H1 (cell line): ENCODE data around the gene FHAD1. TPM values are rescaled to one million over a fixed set of nuclear protein-coding genes. Genes with fewer than 3 reads are reported as not detected.

Source experiments
- CTCF ChIA-PET: fragments of 300-600 bp; sonication (Branson Sonifier 250); formaldehyde crosslinking; loops from one replicate; lab custom pipeline; 2021; ENCODE audit not compliant: partially characterized antibody; lab: Charles Lee
- POLR2A ChIA-PET: fragments of 300-600 bp; sonication (Branson Sonifier 250); formaldehyde crosslinking; loops from one replicate; lab custom pipeline; 2021; ENCODE audit warnings: inconsistent platforms; ENCODE audit not compliant: partially characterized antibody; lab: Charles Lee
- DNase-seq, 2 experiments: peaks; one replicate each; pipeline versions ENCODE4 v3.0.0 to v3.0.0-alpha.2; 2010 to 2022; ENCODE audit warnings: low spot score in 2 of 2, low read depth in 1 of 2, mixed read lengths in 1 of 2
- FAIRE-seq: peaks from 2 replicates; lab custom pipeline; 2011; peaks lifted over from hg19 to GRCh38; lab: Jason Lieb, UNC
- H2AFZ ChIP-seq: 2 replicates; pipeline ENCODE4 v1.8.1; 2012; ENCODE audit warnings: low read length, inconsistent platforms
- H2AK5ac ChIP-seq: 2 replicates; pipeline ENCODE4 v1.6.1; 2013; ENCODE audit warnings: low read depth, low read length
- H2BK120ac ChIP-seq: replicated peaks from 2 replicates; pipeline ENCODE3; 2013; ENCODE audit warnings: low read depth, low read length, inconsistent platforms
- H2BK12ac ChIP-seq: 2 replicates; pipeline ENCODE4 v1.6.1; 2013; ENCODE audit warnings: low read depth, low read length
- H2BK15ac ChIP-seq: 2 replicates; pipeline ENCODE4 v1.6.1; 2013; ENCODE audit warnings: low read length
- H2BK20ac ChIP-seq: 2 replicates; pipeline ENCODE4 v1.6.1; 2013; ENCODE audit warnings: low read length
- H2BK5ac ChIP-seq: 2 replicates; pipeline ENCODE4 v1.6.1; 2013; ENCODE audit warnings: low read depth, low read length
- H3K14ac ChIP-seq: 2 replicates; pipeline ENCODE4 v1.6.1; 2013; ENCODE audit warnings: inconsistent platforms; ENCODE audit not compliant: insufficient read length
- H3K18ac ChIP-seq: 2 replicates; pipeline ENCODE4 v1.6.1; 2013; ENCODE audit warnings: low read length; ENCODE audit errors: extremely low read depth
- H3K23ac ChIP-seq: 2 replicates; pipeline ENCODE4 v1.6.1; 2013; ENCODE audit warnings: inconsistent platforms; ENCODE audit not compliant: insufficient read length
- H3K23me2 ChIP-seq: 2 replicates; pipeline ENCODE4 v1.6.1; 2013; ENCODE audit warnings: low read depth, low read length
- H3K27ac ChIP-seq: 2 replicates; pipeline ENCODE4 v1.6.1; 2011; ENCODE audit warnings: low read depth, low read length, inconsistent platforms
- H3K27me3 ChIP-seq, 4 experiments: replicated peaks in 1 of 4; 1 replicate in 1 of 4; 2 replicates in 3 of 4; pipeline versions ENCODE4 v1.6.1 to v1.8.1; 2011 to 2013; ENCODE audit warnings: low read length in 3 of 4, mild to moderate bottlenecking in 3 of 4, inconsistent platforms in 2 of 4, mixed read lengths in 2 of 4, moderate library complexity in 1 of 4; ENCODE audit not compliant: control insufficient read depth in 3 of 4, insufficient read depth in 3 of 4; ENCODE audit errors: extremely low read depth in 1 of 4
- H3K36me3 ChIP-seq, 4 experiments: 2 replicates each; pipeline versions ENCODE4 v1.6.1 to v1.8.1; 2011 to 2013; ENCODE audit warnings: mild to moderate bottlenecking in 4 of 4, low read length in 3 of 4, moderate library complexity in 2 of 4, control low read depth in 1 of 4, inconsistent platforms in 1 of 4; ENCODE audit not compliant: insufficient read depth in 4 of 4, control insufficient read depth in 2 of 4
- H3K4ac ChIP-seq: replicated peaks from 2 replicates; pipeline ENCODE3; 2013; ENCODE audit warnings: low read length, low read depth, mixed read lengths, inconsistent platforms; ENCODE audit not compliant: insufficient read length
- H3K4me1 ChIP-seq, 4 experiments: replicated peaks in 1 of 4; 1 replicate in 1 of 4; 2 replicates in 3 of 4; pipeline versions ENCODE4 v1.6.1 to v1.8.1; 2011 to 2013; ENCODE audit warnings: low read length in 3 of 4, inconsistent platforms in 2 of 4, mixed read lengths in 1 of 4; ENCODE audit not compliant: insufficient read depth in 4 of 4, control insufficient read depth in 3 of 4
- H3K4me2 ChIP-seq, 2 experiments: 2 replicates each; pipeline versions ENCODE4 v1.6.1 to v1.8.1; 2011 to 2013; ENCODE audit warnings: low read depth in 2 of 2, low read length in 2 of 2, control low read depth in 1 of 2, inconsistent platforms in 1 of 2, mild to moderate bottlenecking in 1 of 2; ENCODE audit not compliant: insufficient read depth in 1 of 2
- H3K4me3 ChIP-seq, 4 experiments: fragments of 200-600, 300-600 bp in 1 of 4; sonication (generic), shearing (Covaris generic), sonication (Bioruptor Twin) in 1 of 4; 2 replicates each; pipeline versions ENCODE4 v1.5.1 to v1.8.1; 2011 to 2016; ENCODE audit warnings: low read length in 4 of 4, low read depth in 3 of 4, control low read depth in 2 of 4, inconsistent platforms in 2 of 4, mild to moderate bottlenecking in 2 of 4, mixed read lengths in 1 of 4, moderate library complexity in 1 of 4; ENCODE audit not compliant: insufficient read depth in 2 of 4; ENCODE audit errors: extremely low read depth in 1 of 4
- H3K56ac ChIP-seq: replicated peaks from 2 replicates; pipeline ENCODE3; 2013; ENCODE audit warnings: low read depth, mild to moderate bottlenecking, mixed read lengths, low read length, inconsistent platforms; ENCODE audit not compliant: insufficient read length
- H3K79me1 ChIP-seq: 2 replicates; pipeline ENCODE4 v1.6.1; 2013; ENCODE audit warnings: low read depth, low read length, control low read depth
- H3K79me2 ChIP-seq, 2 experiments: 2 replicates each; pipeline versions ENCODE4 v1.6.1 to v1.8.1; 2012 to 2013; ENCODE audit warnings: low read length in 2 of 2, mild to moderate bottlenecking in 2 of 2, inconsistent platforms in 1 of 2; ENCODE audit not compliant: insufficient read depth in 2 of 2, control insufficient read depth in 1 of 2
- H3K9ac ChIP-seq, 4 experiments: replicated peaks in 1 of 4; 1 replicate in 1 of 4; 2 replicates in 3 of 4; pipeline versions ENCODE4 v1.6.1 to v1.8.1; 2011 to 2013; ENCODE audit warnings: low read depth in 3 of 4, low read length in 3 of 4, control low read depth in 2 of 4, mild to moderate bottlenecking in 2 of 4, moderate library complexity in 2 of 4, inconsistent platforms in 1 of 4; ENCODE audit errors: extremely low read depth in 1 of 4
- H3K9me3 ChIP-seq, 2 experiments: 2 replicates each; pipeline versions ENCODE4 v1.6.1 to v1.8.1; 2012 to 2013; ENCODE audit warnings: mild to moderate bottlenecking in 2 of 2, moderate library complexity in 2 of 2, control low read depth in 1 of 2, inconsistent platforms in 1 of 2, low read depth in 1 of 2, low read length in 1 of 2, mixed read lengths in 1 of 2; ENCODE audit not compliant: insufficient read depth in 2 of 2
- H4K20me1 ChIP-seq, 2 experiments: replicated peaks in 1 of 2; 2 replicates each; pipeline versions ENCODE3 to v1.8.1; 2011 to 2013; ENCODE audit warnings: inconsistent platforms in 2 of 2, low read length in 2 of 2, mild to moderate bottlenecking in 1 of 2; ENCODE audit not compliant: insufficient read depth in 2 of 2, control insufficient read depth in 1 of 2
- H4K5ac ChIP-seq: 2 replicates; pipeline ENCODE4 v1.6.1; 2013; ENCODE audit warnings: low read length, low read depth, mixed read lengths, inconsistent platforms; ENCODE audit not compliant: insufficient read length
- H4K8ac ChIP-seq: 2 replicates; pipeline ENCODE4 v1.8.0; 2013; ENCODE audit warnings: mild to moderate bottlenecking, moderate library complexity, low read length, inconsistent platforms; ENCODE audit not compliant: insufficient read depth; ENCODE audit errors: extremely low read depth
- H4K91ac ChIP-seq: replicated peaks from 2 replicates; pipeline ENCODE3; 2013; ENCODE audit warnings: low read length, mixed read lengths, inconsistent platforms; ENCODE audit not compliant: insufficient read length
- BCL11A ChIP-seq, 2 experiments: IDR thresholded peaks; one replicate each; pipeline ENCODE4 v1.6.1; 2011; ENCODE audit warnings: low read depth in 2 of 2, low read length in 2 of 2, mild to moderate bottlenecking in 2 of 2
- BRCA1 ChIP-seq: IDR thresholded peaks from 2 replicates; pipeline ENCODE4 v1.6.1; 2012; ENCODE audit warnings: low read depth, low read length, improper control_type of control experiment
- CHD1 ChIP-seq: IDR thresholded peaks from 2 replicates; pipeline ENCODE4 v1.6.1; 2012; ENCODE audit warnings: low read depth, low read length, improper control_type of control experiment
- CTBP2 ChIP-seq: IDR thresholded peaks from 2 replicates; pipeline ENCODE4 v1.7.0; 2011; ENCODE audit warnings: borderline replicate concordance, mild to moderate bottlenecking, moderate library complexity, mixed read lengths, low read length; ENCODE audit not compliant: insufficient read depth, insufficient read length
- MAFK ChIP-seq: IDR thresholded peaks from 2 replicates; pipeline ENCODE4 v1.6.1; 2012; ENCODE audit warnings: low read depth, mild to moderate bottlenecking, improper control_type of control experiment, low read length
- TBP ChIP-seq: IDR thresholded peaks from 2 replicates; pipeline ENCODE4 v1.6.1; 2011; ENCODE audit warnings: low read depth, low read length, improper control_type of control experiment
- WGBS, 2 experiments: shearing (Covaris generic) in 1 of 2; methylation state at CpG; one replicate each; pipeline versions ENCODE4 v1.1.6 to v1.1.7; 2013 to 2015; ENCODE audit warnings: low lambda C conversion rate in 2 of 2, mixed read lengths in 2 of 2, inconsistent platforms in 1 of 2, low coverage in 1 of 2, missing lambda C conversion rate in 1 of 2; ENCODE audit not compliant: insufficient replicate concordance in 2 of 2, insufficient coverage in 1 of 2, insufficient read length in 1 of 2; ENCODE audit errors: extremely low coverage in 1 of 2, missing lambda C conversion rate in 1 of 2; 5-methylcytosine and 5-hydroxymethylcytosine counted together
- polyA plus RNA-seq, 7 experiments: library from polyadenylated mRNA; depleted of rRNA in 3 of 7; stranded (reverse) in 5 of 7; unstranded in 2 of 7; fragments of >200 nt in 5 of 7; fragments of 200-250 nt in 2 of 7; gene quantifications; 1 replicate in 5 of 7; 2 replicates in 1 of 7; 4 replicates in 1 of 7; pipeline versions ENCODE4 v1.2.1 to v1.2.3, GENCODE V29; 2011 to 2013; ENCODE audit warnings: missing spikeins in 2 of 7, mixed read lengths in 2 of 7
- total RNA-seq: library from RNA; stranded (reverse); fragmentation: NEBNext Ultra II Directional; extraction: Animal tissue kit (Norgen Biotek cat#: 25700); gene quantifications from 2 replicates; pipeline ENCODE4 v1.2.1, GENCODE V29; 2021
- TF ChIP-seq, protein P1 (sequence below): IDR thresholded peaks from 2 replicates; pipeline ENCODE4 v1.6.1; 2012; ENCODE audit warnings: low read length, inconsistent platforms

FHAD1 gene
- total and polyA plus RNA-seq, 2 of the 8 experiments (the other 6 are each of a cell fraction or from before 2014, with no cell fraction given) = 0.39 to 0.69 TPM

DNA sequence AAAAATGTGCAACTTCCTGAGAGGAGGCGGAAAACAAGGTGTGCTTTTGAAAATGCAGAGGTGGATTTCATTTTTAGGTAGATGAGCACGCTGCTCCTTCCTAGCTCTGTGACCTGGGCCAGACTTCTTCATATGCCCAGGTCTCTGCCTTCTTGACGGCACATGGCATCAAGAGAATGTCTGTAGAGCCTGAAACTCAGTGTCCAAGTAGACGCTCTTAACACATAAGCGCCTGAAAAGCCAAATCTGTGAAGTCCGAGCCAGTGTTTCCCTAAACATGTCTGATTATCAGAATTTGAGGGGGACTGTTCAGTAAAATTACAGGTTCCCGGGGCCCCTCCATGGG lies 25.7 kb downstream of the FHAD1 start:
- H3K4me2 ChIP-seq = 0 out of 4 replicates have a peak overlapping the region, but pooled peaks of 1 of the 2 experiments have one; percentile 4
- H4K5ac ChIP-seq = no peak overlapping the region
- no peak overlapping the region for H3K23ac ChIP-seq
- CTCF ChIA-PET = interaction anchor here (0.7 to 7.6 kb wide), 42 partner anchors 8 to 711 kb away, joined by 3 to 83 read pairs (median 6); partner anchors contain the start of gene TMEM51
- TF ChIP-seq BRCA1 (no peak), CTBP2 (no peak), TBP (0 out of 2 replicates have a peak, but pooled peaks have one; percentile 3), CHD1 (no peak), BCL11A (IDR thresholded peaks at IDR 0.05; ENCODE audit: low read depth in 2 of 2, low read length in 2 of 2) (no peak), MAFK (no peak)
- TF ChIP-seq, protein P1, sequence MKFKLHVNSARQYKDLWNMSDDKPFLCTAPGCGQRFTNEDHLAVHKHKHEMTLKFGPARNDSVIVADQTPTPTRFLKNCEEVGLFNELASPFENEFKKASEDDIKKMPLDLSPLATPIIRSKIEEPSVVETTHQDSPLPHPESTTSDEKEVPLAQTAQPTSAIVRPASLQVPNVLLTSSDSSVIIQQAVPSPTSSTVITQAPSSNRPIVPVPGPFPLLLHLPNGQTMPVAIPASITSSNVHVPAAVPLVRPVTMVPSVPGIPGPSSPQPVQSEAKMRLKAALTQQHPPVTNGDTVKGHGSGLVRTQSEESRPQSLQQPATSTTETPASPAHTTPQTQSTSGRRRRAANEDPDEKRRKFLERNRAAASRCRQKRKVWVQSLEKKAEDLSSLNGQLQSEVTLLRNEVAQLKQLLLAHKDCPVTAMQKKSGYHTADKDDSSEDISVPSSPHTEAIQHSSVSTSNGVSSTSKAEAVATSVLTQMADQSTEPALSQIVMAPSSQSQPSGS = no peak
- H2BK12ac ChIP-seq = no peak overlapping the region
- H2AK5ac ChIP-seq = no peak overlapping the region
- no peaks in the 10 kb centered on the region for H3K79me2 ChIP-seq
- no peak for FAIRE-seq
- no peaks in the 10 kb centered on the region for H3K36me3 ChIP-seq
- peaks cover 0 to 4% (median 1%) of the 10 kb centered on the region in 4 experiments; a peak in 2 of 7 replicates for H3K27me3 ChIP-seq
- no peak overlapping the region for H3K56ac ChIP-seq
- no peak overlapping the region for H2BK120ac ChIP-seq
- no peak overlapping the region for H2BK5ac ChIP-seq
- 0 out of 2 replicates have a peak overlapping the region, but pooled peaks have one; percentile 44 for H2AFZ ChIP-seq
- no peak overlapping the region for H3K4me3 ChIP-seq
- no peak overlapping the region for H3K4ac ChIP-seq
- POLR2A ChIA-PET = interaction anchor here (1.2 kb wide), 1 partner anchor 144 kb away, joined by 4 read pairs; no protein-coding TSS in a partner anchor
- no peaks in the 10 kb centered on the region for H3K79me1 ChIP-seq
- no peak overlapping the region for H3K27ac ChIP-seq
- H3K9ac ChIP-seq = no peak overlapping the region
- H3K4me1 ChIP-seq = peaks cover 0 to 6% (median 0%) of the 10 kb centered on the region in 4 experiments; a peak in 2 of 7 replicates
- H3K18ac ChIP-seq = no peak overlapping the region; the same call in 1 of the 2 replicates
- H4K91ac ChIP-seq = no peak overlapping the region
- H2BK20ac ChIP-seq = no peak overlapping the region
- no peak overlapping the region for H3K14ac ChIP-seq
- H4K20me1 ChIP-seq = no peaks in the 10 kb centered on the region
- H3K9me3 ChIP-seq = no peaks in the 10 kb centered on the region
- no peak overlapping the region for H4K8ac ChIP-seq
- DNase-seq = no peak
- no peaks in the 10 kb centered on the region for H3K23me2 ChIP-seq
- 58% methylated on average over 7 of the region's 7 CpGs; no CpG with 5 or more reads in 1 of the 2 experiments for WGBS, 2 experiments
- H2BK15ac ChIP-seq = no peak overlapping the region
